ACC112 (cell line): ENCODE results near the gene MDC1.

Source experiments
- H2AFZ ChIP-seq: fragments of 200-600 bp; sonication (generic); one replicate; pipeline ENCODE4 v1.6.0; 2017; ENCODE audit warnings: antibody characterized with exemption, low read length; ENCODE audit not compliant: unreplicated experiment
- H3K27ac ChIP-seq: fragments of 200-600 bp; sonication (generic); 2 replicates; pipeline ENCODE4 v1.5.1; 2014; ENCODE audit warnings: low read depth, mild to moderate bottlenecking, antibody characterized with exemption, low read length, moderate library complexity
- H3K27me3 ChIP-seq: fragments of 200-600 bp; sonication (generic); 2 replicates; pipeline ENCODE4 v1.6.1; 2014; ENCODE audit warnings: mild to moderate bottlenecking, antibody characterized with exemption, low read length, moderate library complexity, mixed read lengths; ENCODE audit not compliant: insufficient read depth
- H3K36me3 ChIP-seq: fragments of 200-600 bp; sonication (generic); 2 replicates; pipeline ENCODE4 v1.6.1; 2016; ENCODE audit warnings: mild to moderate bottlenecking, antibody characterized with exemption, low read length, moderate library complexity, mixed read lengths; ENCODE audit not compliant: insufficient read depth
- H3K4me1 ChIP-seq: fragments of 200-600 bp; sonication (generic); one replicate; pipeline ENCODE4 v1.6.1; 2016; ENCODE audit warnings: low read length, mixed read lengths; ENCODE audit not compliant: insufficient read depth, unreplicated experiment, control insufficient read depth
- H3K4me3 ChIP-seq: fragments of 200-600 bp; sonication (generic); 2 replicates; pipeline ENCODE4 v1.5.1; 2014; ENCODE audit warnings: mild to moderate bottlenecking, low read depth, low read length
- H3K79me2 ChIP-seq: fragments of 200-600 bp; sonication (generic); one replicate; pipeline ENCODE4 v1.6.0; 2016; ENCODE audit warnings: low read length; ENCODE audit not compliant: control insufficient read depth, unreplicated experiment, insufficient read depth

MDC1 gene

GRCh38 chr6:30690403-30691207 is 26.5 kb downstream of the MDC1 start, which contains the start of gene NRM:
NRM (minus strand) TSS chr6:30690984; CDS start chr6:30690974, 10 bp downstream.
- H3K4me1 ChIP-seq: peaks cover 40% of the 10 kb centered on the region
- peak within 1 kb of the TSS; percentile 56 for H3K27ac ChIP-seq
- H3K4me3 ChIP-seq: peak within 1 kb of the TSS; percentile 77
- no peaks in the 10 kb centered on the region for H3K36me3 ChIP-seq
- H3K79me2 ChIP-seq: peaks cover 38% of the 10 kb centered on the region
- no peaks in the 10 kb centered on the region for H3K27me3 ChIP-seq
- H2AFZ ChIP-seq: peak within 1 kb of the TSS; percentile 65

GRCh38 chr6:30689985-30690384 is 27.1 kb downstream of the MDC1 start:
- peaks cover 3% of the 10 kb centered on the region; the same call in 1 of the 2 replicates for H3K36me3 ChIP-seq
- peaks cover 35% of the 10 kb centered on the region for H3K4me1 ChIP-seq
- H2AFZ ChIP-seq: no peak overlapping the region
- peaks cover 44% of the 10 kb centered on the region for H3K79me2 ChIP-seq
- H3K4me3 ChIP-seq: peak overlapping the region; percentile 77
- H3K27ac ChIP-seq: peak overlapping the region; percentile 56
- H3K27me3 ChIP-seq: no peaks in the 10 kb centered on the region

GRCh38 chr6:30689022-30689865 is 27.8 kb downstream of the MDC1 start:
- Histone ChIP-seq H3K27me3 (no peaks in the 10 kb centered on the region), H3K4me3 (peak overlapping the region; percentile 96), H3K4me1 (peaks cover 30% of the 10 kb centered on the region), H3K27ac (peak overlapping the region; percentile 90), H3K36me3 (peaks cover 8% of the 10 kb centered on the region; the same call in 1 of the 2 replicates), H3K79me2 (peaks cover 51% of the 10 kb centered on the region), H2AFZ (no peak overlapping the region)

GRCh38 chr6:30688569-30688968 is 28.5 kb downstream of the MDC1 start:
- H3K27me3 ChIP-seq: no peaks in the 10 kb centered on the region
- H3K27ac ChIP-seq: peak overlapping the region; percentile 90
- H3K4me1 ChIP-seq: peaks cover 30% of the 10 kb centered on the region
- peak overlapping the region; percentile 96 for H3K4me3 ChIP-seq
- H3K36me3 ChIP-seq: peaks cover 10% of the 10 kb centered on the region; the same call in 1 of the 2 replicates
- no peak overlapping the region for H2AFZ ChIP-seq
- H3K79me2 ChIP-seq: peaks cover 58% of the 10 kb centered on the region

GRCh38 chr6:30687659-30688431 is 29.2 kb downstream of the MDC1 start:
- peaks cover 16% of the 10 kb centered on the region; the same call in 1 of the 2 replicates for H3K36me3 ChIP-seq
- peaks cover 30% of the 10 kb centered on the region for H3K4me1 ChIP-seq
- H3K27me3 ChIP-seq: no peaks in the 10 kb centered on the region
- H3K79me2 ChIP-seq: peaks cover 65% of the 10 kb centered on the region
- peak overlapping the region; percentile 90 for H3K27ac ChIP-seq
- peak overlapping the region; percentile 96 for H3K4me3 ChIP-seq
- no peak overlapping the region for H2AFZ ChIP-seq

- Histone ChIP-seq H3K4me1 (peaks cover 30% of the 10 kb centered on the region), H3K27ac (peak overlapping the region; percentile 90), H3K79me2 (peaks cover 73% of the 10 kb centered on the region)
Measured at GRCh38 chr6:30686908-30687658, 30.0 kb downstream of the MDC1 start.

GRCh38 chr6:30686009-30686907 is 30.8 kb downstream of the MDC1 start, which contains the start of gene PPP1R18:
PPP1R18 (minus strand) TSS chr6:30686645; CDS start chr6:30686018, 627 bp downstream.
- peaks cover 81% of the 10 kb centered on the region for H3K79me2 ChIP-seq
- H3K27me3 ChIP-seq: no peaks in the 10 kb centered on the region
- H3K27ac ChIP-seq: peak within 1 kb of the TSS; percentile 90
- H3K36me3 ChIP-seq: peaks cover 16% of the 10 kb centered on the region; the same call in 1 of the 2 replicates
- peak within 1 kb of the TSS; percentile 96 for H3K4me3 ChIP-seq
- peak within 1 kb of the TSS; percentile 57 for H2AFZ ChIP-seq
- peaks cover 26% of the 10 kb centered on the region for H3K4me1 ChIP-seq

More at GRCh38 chr6:30686908-30687658, 30.0 kb downstream of the MDC1 start:
- H3K4me3 ChIP-seq: peak overlapping the region; percentile 96
- H2AFZ ChIP-seq: peak overlapping the region; percentile 57
- peaks cover 16% of the 10 kb centered on the region; the same call in 1 of the 2 replicates for H3K36me3 ChIP-seq
- no peaks in the 10 kb centered on the region for H3K27me3 ChIP-seq

- Histone ChIP-seq H2AFZ (no peak overlapping the region), H3K27ac (peak overlapping the region; percentile 90), H3K36me3 (peaks cover 16% of the 10 kb centered on the region; the same call in 1 of the 2 replicates), H3K4me3 (peak overlapping the region; percentile 96), H3K4me1 (peaks cover 25% of the 10 kb centered on the region), H3K27me3 (no peaks in the 10 kb centered on the region), H3K79me2 (peaks cover 90% of the 10 kb centered on the region)
Measured at GRCh38 chr6:30685157-30686008, 31.7 kb downstream of the MDC1 start.
